Right cardiac atrium (tissue), 5 donors: ENCODE results near the gene STX8. TPM values are rescaled to one million over a fixed set of nuclear protein-coding genes. Genes with fewer than 3 reads are reported as not detected.
A peak's percentile ranks its signal among the peaks of the same experiment; 100 is the strongest.
"Not testable (repeated sequence)": the region's sequence is repeated elsewhere in the genome, so short reads cannot be mapped to it uniquely, and the experiment has no call there.

Source experiments
- ATAC-seq, 2 donors: fragments of 200-7000 bp; cut with Tn5 transposase; one replicate each; pipeline versions ENCODE4 v1.8.0 to v1.9.1; 2020; ENCODE audit warnings: moderate library complexity in 2 of 2, mild to moderate bottlenecking in 1 of 2
- DNase-seq, 3 donors: peaks; one replicate each; pipeline ENCODE4 v3.0.0-alpha.2; 2020
- H3K27ac ChIP-seq: one replicate; pipeline ENCODE4 v1.5.1; 2013; ENCODE audit warnings: mild to moderate bottlenecking, low read length, control low read depth, moderate library complexity
- H3K27me3 ChIP-seq: one replicate; pipeline ENCODE4 v1.6.1; 2013; ENCODE audit not compliant: control insufficient read depth, insufficient read depth
- H3K4me1 ChIP-seq: one replicate; pipeline ENCODE4 v1.6.1; 2013; ENCODE audit warnings: low read length; ENCODE audit not compliant: control insufficient read depth, insufficient read depth
- H3K4me3 ChIP-seq: one replicate; pipeline ENCODE4 v1.5.1; 2013; ENCODE audit warnings: low read length, control low read depth
- H3K9me3 ChIP-seq: one replicate; pipeline ENCODE4 v1.6.1; 2013; ENCODE audit warnings: low read length; ENCODE audit not compliant: control insufficient read depth
- WGBS: extraction: QIAGEN DNeasy Blood & Tissue Kit; methylation state at CpG from one replicate; pipeline ENCODE4 v1.1.7; 2013; 5-methylcytosine and 5-hydroxymethylcytosine counted together
- intact Hi-C, 4 donors: fragments of 100-400 bp; cut with DNase I; formaldehyde crosslinking; loops; one replicate each; pipeline versions ENCODE4 v1.11.0 to v1.14.0; 2022 to 2023
- polyA plus RNA-seq: library from polyadenylated mRNA; stranded (reverse); fragments of 200-250 nt; gene quantifications from one replicate; pipeline ENCODE4 v1.2.3, GENCODE V29; 2013
- total RNA-seq, 4 donors: library from RNA; stranded (reverse); fragmentation: NEBNext Ultra II Directional; extraction: Animal tissue kit (Norgen Biotek cat#: 25700); gene quantifications; one replicate each; pipeline ENCODE4 v1.2.1, GENCODE V29; 2021
- donor health status: healthy with polysubstance abuse.
- donor health status: DM: no; HTN: yes; CAD: no.
- donor health status: DM: no; HTN: no; CAD: no.
- donor health status: DM: no; HTN: yes; CAD: no; lungs with severe emphysema.
- donor health status: DM: yes; HTN: yes; CAD: no.

Gene STX8
- total and polyA plus RNA-seq, 5 donors, result 54.4 to 68.3 (median 61.9) TPM

DNA sequence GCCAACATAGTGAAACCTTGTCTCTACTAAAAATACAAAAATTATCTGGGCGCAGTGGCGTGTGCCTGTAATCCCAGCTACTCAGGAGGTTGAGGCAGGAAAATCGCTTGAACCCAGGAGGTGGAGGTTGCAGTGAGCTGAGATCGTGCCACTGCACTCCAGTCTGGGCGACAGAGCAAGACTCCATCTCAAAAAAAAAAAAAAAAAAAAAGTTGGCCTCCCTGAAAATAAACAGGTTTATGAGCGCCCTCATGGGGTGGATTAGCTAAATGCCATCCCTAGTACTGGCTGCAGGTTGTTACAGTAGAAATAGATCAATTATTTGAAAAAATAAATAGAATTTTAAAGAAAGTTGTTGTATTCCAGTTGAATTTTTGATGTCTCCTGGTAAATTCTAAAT is 20.9 kb downstream of the STX8 start:
- WGBS, result 75% methylated on average over 6 of the region's 6 CpGs

GRCh38 chr17:9553596-9553995 is 22.0 kb downstream of the STX8 start:
- Histone ChIP-seq H3K9me3 (no peaks in the 10 kb centered on the region), H3K4me1 (no peaks in the 10 kb centered on the region), H3K4me3 (no peak overlapping the region), H3K27me3 (no peaks in the 10 kb centered on the region), H3K27ac (no peak overlapping the region)
- ATAC-seq (no peak), DNase-seq (no peak)
- WGBS, result 82% methylated on average over 4 of the region's 4 CpGs
- intact Hi-C loops, result no loop called here

More for the DNA sequence above, 20.9 kb downstream of the STX8 start:
- H3K27me3 ChIP-seq, intact Hi-C loops, DNase-seq, H3K9me3 ChIP-seq, ATAC-seq, H3K4me1 ChIP-seq, H3K27ac ChIP-seq, H3K4me3 ChIP-seq: not testable (repeated sequence)

DNA sequence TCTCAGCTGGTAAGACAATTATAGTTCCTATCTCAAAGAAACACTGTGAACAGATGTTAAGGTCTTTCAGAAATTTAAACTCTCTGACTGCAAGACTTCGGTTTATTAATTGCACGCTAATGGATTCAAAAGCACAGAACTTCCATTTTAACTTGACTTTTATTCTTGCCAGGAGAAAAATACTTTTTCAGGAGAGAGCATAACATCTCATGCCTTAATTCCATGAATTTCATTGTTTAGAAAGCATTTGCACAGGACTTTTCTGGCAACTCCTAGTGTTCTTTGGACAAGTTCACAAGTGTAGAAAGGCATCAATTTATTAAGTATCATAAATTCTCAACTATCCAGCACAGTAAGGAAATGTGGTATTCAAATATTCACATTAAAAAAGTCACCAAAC is 22.4 kb downstream of the STX8 start:
- intact Hi-C loops, result no loop called here
- ATAC-seq (no peak), DNase-seq (no peak)
- no peaks in the 10 kb centered on the region for H3K4me1 ChIP-seq
- H3K4me3 ChIP-seq, result no peak overlapping the region
- no peaks in the 10 kb centered on the region for H3K9me3 ChIP-seq
- WGBS, result 90% methylated on average over 2 of the region's 2 CpGs
- no peak overlapping the region for H3K27ac ChIP-seq
- H3K27me3 ChIP-seq, result no peaks in the 10 kb centered on the region

GRCh38 chr17:9549215-9549614 is 26.4 kb downstream of the STX8 start:
- no peak overlapping the region for H3K27ac ChIP-seq
- no peak for DNase-seq
- no peak for ATAC-seq
- no peaks in the 10 kb centered on the region for H3K9me3 ChIP-seq
- 92% methylated on average over 2 of the region's 2 CpGs for WGBS
- no peak overlapping the region for H3K4me3 ChIP-seq
- H3K4me1 ChIP-seq, result no peaks in the 10 kb centered on the region
- H3K27me3 ChIP-seq, result no peaks in the 10 kb centered on the region
- intact Hi-C loops, result no loop called here

GRCh38 chr17:9544221-9544620 is 31.4 kb downstream of the STX8 start:
- ATAC-seq (peak in 1 of 2 donors; percentile 31), DNase-seq (no peak)
- Histone ChIP-seq H3K9me3 (no peaks in the 10 kb centered on the region), H3K27ac (no peak overlapping the region), H3K4me3 (no peak overlapping the region), H3K4me1 (no peaks in the 10 kb centered on the region), H3K27me3 (no peaks in the 10 kb centered on the region)
- 71% methylated on average over 7 of the region's 7 CpGs for WGBS
- intact Hi-C loops, result no loop called here

GRCh38 chr17:9541718-9542117 is 33.9 kb downstream of the STX8 start:
- DNase-seq (no peak), ATAC-seq (no peak)
- H3K4me1 ChIP-seq, result no peaks in the 10 kb centered on the region
- H3K27ac ChIP-seq, result no peak overlapping the region
- no peaks in the 10 kb centered on the region for H3K27me3 ChIP-seq
- H3K9me3 ChIP-seq, result no peaks in the 10 kb centered on the region
- intact Hi-C loops, result no loop called here
- 96% methylated on average over 4 of the region's 4 CpGs for WGBS
- no peak overlapping the region for H3K4me3 ChIP-seq

DNA sequence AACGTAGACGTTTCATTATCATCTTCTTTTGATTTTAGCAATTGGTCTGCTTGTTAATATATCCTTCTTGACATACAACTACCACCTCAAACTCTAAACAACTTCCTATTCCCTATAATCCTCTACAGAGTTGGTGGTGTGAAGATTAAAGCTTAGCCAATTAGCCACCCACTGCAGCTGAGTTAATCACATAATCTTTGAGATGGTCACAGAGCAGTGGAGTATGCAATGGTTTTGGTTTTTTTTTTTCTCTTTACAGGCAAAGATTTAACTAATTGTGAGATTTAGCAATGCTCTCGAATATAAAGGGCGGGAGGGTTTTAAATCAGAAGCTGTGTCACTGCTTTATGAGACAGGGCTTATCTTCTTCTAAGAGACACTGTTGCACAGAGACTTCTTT is 37.0 kb downstream of the STX8 start:
- Histone ChIP-seq H3K4me1 (no peaks in the 10 kb centered on the region), H3K4me3 (no peak overlapping the region), H3K27me3 (no peaks in the 10 kb centered on the region), H3K9me3 (no peaks in the 10 kb centered on the region), H3K27ac (no peak overlapping the region)
- ATAC-seq (no peak), DNase-seq (no peak)
- 86% methylated on average over 4 of the region's 4 CpGs for WGBS
- intact Hi-C loops, result no loop called here

DNA sequence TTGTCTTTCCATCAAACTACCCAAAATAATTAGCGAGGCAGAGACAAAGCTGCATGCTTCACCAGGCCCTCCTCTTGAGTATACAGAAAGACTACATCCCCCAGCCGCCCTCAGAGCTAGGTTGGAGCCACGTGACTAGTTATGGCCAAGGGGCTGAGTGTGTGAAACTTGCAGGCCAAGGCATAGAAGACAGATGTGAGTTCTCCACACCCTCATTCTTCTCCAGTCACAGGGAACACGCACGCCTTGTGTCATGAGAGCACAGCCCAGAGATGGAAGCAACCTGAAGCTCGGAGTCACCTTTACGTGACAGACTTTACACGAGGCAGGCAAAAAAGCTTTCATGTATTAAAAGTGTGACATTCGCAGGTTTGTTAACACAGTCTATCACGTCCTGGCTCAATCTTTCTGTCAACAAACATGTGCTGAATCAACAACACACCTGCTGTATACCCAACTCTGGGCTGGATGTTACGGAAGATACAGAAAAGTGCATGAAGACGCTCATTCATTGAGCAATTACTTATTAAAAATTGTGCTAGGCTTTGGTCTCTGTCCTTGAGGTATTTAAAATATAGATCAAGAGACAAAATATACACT is 38.3 kb downstream of the STX8 start:
- intact Hi-C loops, result no loop called here
- no peak overlapping the region for H3K27ac ChIP-seq

DNA sequence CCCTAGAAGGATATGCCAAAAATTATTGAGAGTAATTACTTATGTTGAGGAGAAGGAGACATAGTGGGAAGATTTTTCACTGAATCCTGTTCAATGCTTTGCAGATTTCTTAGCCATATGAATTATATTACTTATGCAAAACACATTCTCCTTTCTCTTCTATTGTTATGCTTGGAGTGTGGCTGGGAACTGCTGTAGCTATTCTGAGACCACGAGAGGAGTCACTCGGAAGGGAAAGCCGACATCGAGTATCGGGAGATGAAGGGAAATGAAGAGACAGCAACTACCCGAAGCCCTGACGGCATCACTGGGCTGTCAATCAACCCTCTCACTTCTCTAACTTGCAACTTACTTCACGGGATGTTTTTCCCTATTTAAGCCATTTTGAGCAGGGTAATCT is 39.6 kb downstream of the STX8 start:
- ATAC-seq, result no peak
- no peak overlapping the region for H3K27ac ChIP-seq
- H3K4me3 ChIP-seq, result no peak overlapping the region
- H3K4me1 ChIP-seq, result no peaks in the 10 kb centered on the region
- no peaks in the 10 kb centered on the region for H3K27me3 ChIP-seq
- H3K9me3 ChIP-seq, result no peaks in the 10 kb centered on the region
- 95% methylated on average over 8 of the region's 8 CpGs for WGBS
- no peak for DNase-seq
- intact Hi-C loops, result no loop called here

More for the DNA sequence above, 38.3 kb downstream of the STX8 start:
- DNase-seq (no peak), ATAC-seq (no peak)
- H3K4me1 ChIP-seq, result no peaks in the 10 kb centered on the region
- WGBS, result 95% methylated on average over 12 of the region's 12 CpGs
- H3K9me3 ChIP-seq, result no peaks in the 10 kb centered on the region
- no peak overlapping the region for H3K4me3 ChIP-seq
- no peaks in the 10 kb centered on the region for H3K27me3 ChIP-seq

DNA sequence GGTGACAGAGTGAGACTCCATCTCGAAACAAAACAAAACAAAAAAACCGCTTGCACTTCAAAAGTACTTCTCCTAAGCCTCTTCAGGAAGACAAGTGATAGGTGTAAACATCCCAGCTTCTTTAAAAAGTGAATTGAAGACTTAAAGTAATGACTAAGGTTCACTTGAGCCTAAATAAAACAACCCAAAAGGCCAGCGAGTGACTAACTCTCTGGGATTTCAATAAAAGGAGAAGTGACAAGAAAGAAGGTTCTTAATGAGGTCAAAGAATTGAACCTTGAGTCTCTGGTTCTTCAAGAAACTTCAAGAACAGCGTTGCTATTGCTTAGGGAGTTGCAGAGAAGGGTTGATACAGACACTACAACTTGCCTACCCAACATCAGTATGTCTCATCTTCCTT is 42.2 kb downstream of the STX8 start:
- no peak overlapping the region for H3K4me3 ChIP-seq
- intact Hi-C loops, result no loop called here
- no peak for DNase-seq

DNA sequence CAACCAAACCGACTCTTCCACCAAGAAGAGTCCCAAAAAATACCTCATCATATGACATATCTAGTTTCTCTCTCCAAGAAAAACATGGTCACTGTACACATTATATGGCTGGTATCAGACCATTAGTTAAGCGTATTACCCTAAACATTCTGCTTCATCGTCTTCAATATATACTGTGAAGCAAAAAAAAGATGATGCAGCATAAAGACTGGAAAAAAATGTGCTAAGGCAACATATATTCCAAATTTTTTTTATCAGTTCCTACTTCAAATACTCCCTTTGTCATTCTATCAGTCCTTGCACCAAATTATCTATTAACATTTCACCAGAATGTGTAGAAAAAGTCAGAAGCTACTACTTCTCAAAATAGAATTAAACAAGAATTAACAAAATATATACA is 42.9 kb downstream of the STX8 start:
- H3K9me3 ChIP-seq, result no peaks in the 10 kb centered on the region
- H3K4me3 ChIP-seq, result no peak overlapping the region
- H3K27ac ChIP-seq, result no peak overlapping the region
- H3K27me3 ChIP-seq, result no peaks in the 10 kb centered on the region
- 85% methylated on average over 3 of the region's 3 CpGs for WGBS
- H3K4me1 ChIP-seq, result no peaks in the 10 kb centered on the region
- DNase-seq (no peak), ATAC-seq (no peak)
- intact Hi-C loops, result no loop called here

More for the DNA sequence above, 42.2 kb downstream of the STX8 start:
- 96% methylated on average over 4 of the region's 4 CpGs for WGBS
- no peak overlapping the region for H3K27ac ChIP-seq
- no peaks in the 10 kb centered on the region for H3K4me1 ChIP-seq
- no peaks in the 10 kb centered on the region for H3K9me3 ChIP-seq
- ATAC-seq, result no peak
- no peaks in the 10 kb centered on the region for H3K27me3 ChIP-seq

DNA sequence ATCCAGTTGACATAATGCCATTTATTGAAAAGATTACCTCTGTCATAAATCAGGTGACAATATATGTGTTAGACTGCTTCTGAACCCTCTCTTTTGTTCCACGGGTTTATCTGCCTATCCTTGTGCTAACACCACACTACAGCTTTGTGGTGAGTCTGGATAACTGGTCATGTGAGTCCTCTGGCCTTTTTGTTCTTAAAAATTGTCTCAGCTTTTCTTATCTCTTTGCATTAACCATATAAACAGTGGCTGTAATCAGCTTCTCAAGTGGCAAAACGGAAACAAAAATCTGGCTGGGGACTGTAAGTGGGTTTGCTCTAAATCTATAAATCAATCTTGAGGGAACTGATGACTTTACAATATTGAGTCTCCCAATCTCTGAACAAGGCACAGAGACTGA is 44.6 kb downstream of the STX8 start:
- Histone ChIP-seq H3K9me3 (no peaks in the 10 kb centered on the region), H3K27me3 (no peaks in the 10 kb centered on the region), H3K27ac (no peak overlapping the region), H3K4me1 (no peaks in the 10 kb centered on the region), H3K4me3 (no peak overlapping the region)
- intact Hi-C loops, result no loop called here
- no peak for DNase-seq
- WGBS, result 30% methylated on average over 2 of the region's 2 CpGs
- no peak for ATAC-seq
